A673 (cell line): ENCODE data around the gene GAB2.

ENCODE experiments used
- CTCF ChIP-seq: fragments of 300-800, 200-600 bp; sonication (generic); conservative IDR thresholded peaks from 2 replicates; pipeline ENCODE4 v1.5.1; 2017; ENCODE audit warnings: low read depth, mild to moderate bottlenecking, antibody characterized with exemption, low read length, moderate library complexity, mixed read lengths
- EZH2 ChIP-seq: fragments of 200-600 bp; sonication (generic); IDR thresholded peaks from 2 replicates; pipeline ENCODE4 v1.6.1; 2017; ENCODE audit warnings: borderline replicate concordance, low read depth, mild to moderate bottlenecking, mixed read lengths, antibody characterized with exemption, low read length; ENCODE audit not compliant: poor library complexity, severe bottlenecking

- no peak for TF ChIP-seq CTCF
- TF ChIP-seq EZH2 = no peak
These were observed 185.6 kb downstream of the GAB2 start for GRCh38 chr11:78231962-78232501.
